Fibroblast of mammary gland (primary cell): ENCODE results near the gene FGF14.

Experiments used
- DNase-seq: peaks from one replicate; pipeline ENCODE4 v3.0.0-alpha.2; 2010; ENCODE audit warnings: low read depth
- H3K4me3 ChIP-seq: 2 replicates; pipeline ENCODE4 v1.5.1; 2011; ENCODE audit warnings: low read depth, mild to moderate bottlenecking, low read length, moderate library complexity; ENCODE audit not compliant: control insufficient read depth
- CTCF ChIP-seq: conservative IDR thresholded peaks from 2 replicates; pipeline ENCODE4 v1.5.1; 2011; ENCODE audit warnings: low read depth, low read length, inconsistent platforms; ENCODE audit not compliant: control insufficient read depth, insufficient read depth

Gene FGF14

GRCh38 chr13:102373221-102373620, 28.6 kb downstream of the FGF14 start:
- H3K4me3 ChIP-seq = no peak overlapping the region
- TF ChIP-seq CTCF = no peak
- no peak for DNase-seq

- DNase-seq = peak; percentile 29
- no peak overlapping the region for H3K4me3 ChIP-seq
- no peak for TF ChIP-seq CTCF
Observed at GRCh38 chr13:102369302-102369701, 32.5 kb downstream of the FGF14 start.

- no peak for TF ChIP-seq CTCF
- H3K4me3 ChIP-seq = no peak overlapping the region
- DNase-seq = no peak
Observed at GRCh38 chr13:102367836-102368235, 34.0 kb downstream of the FGF14 start.

GRCh38 chr13:102361113-102361512, 40.7 kb downstream of the FGF14 start:
- no peak for TF ChIP-seq CTCF
- H3K4me3 ChIP-seq = no peak overlapping the region
- DNase-seq = no peak

- H3K4me3 ChIP-seq = no peak overlapping the region
- no peak for TF ChIP-seq CTCF
- no peak for DNase-seq
Observed at GRCh38 chr13:102359264-102359663, 42.6 kb downstream of the FGF14 start.

GRCh38 chr13:102355251-102355650, 46.6 kb downstream of the FGF14 start:
- H3K4me3 ChIP-seq = no peak overlapping the region
- TF ChIP-seq CTCF = no peak
- DNase-seq = no peak

GRCh38 chr13:102354011-102354410, 47.8 kb downstream of the FGF14 start:
- no peak for DNase-seq
- TF ChIP-seq CTCF = no peak
- H3K4me3 ChIP-seq = no peak overlapping the region
